GM18868 (cell line): ENCODE data around the gene RBSN.

ENCODE experiments used
- ATAC-seq: cut with Tn5 transposase; IDR thresholded peaks from one replicate; pipeline ENCODE4 v1.9.1; 2021; ENCODE audit warnings: mild to moderate bottlenecking, moderate library complexity; ENCODE audit not compliant: unreplicated experiment

RBSN gene

DNA sequence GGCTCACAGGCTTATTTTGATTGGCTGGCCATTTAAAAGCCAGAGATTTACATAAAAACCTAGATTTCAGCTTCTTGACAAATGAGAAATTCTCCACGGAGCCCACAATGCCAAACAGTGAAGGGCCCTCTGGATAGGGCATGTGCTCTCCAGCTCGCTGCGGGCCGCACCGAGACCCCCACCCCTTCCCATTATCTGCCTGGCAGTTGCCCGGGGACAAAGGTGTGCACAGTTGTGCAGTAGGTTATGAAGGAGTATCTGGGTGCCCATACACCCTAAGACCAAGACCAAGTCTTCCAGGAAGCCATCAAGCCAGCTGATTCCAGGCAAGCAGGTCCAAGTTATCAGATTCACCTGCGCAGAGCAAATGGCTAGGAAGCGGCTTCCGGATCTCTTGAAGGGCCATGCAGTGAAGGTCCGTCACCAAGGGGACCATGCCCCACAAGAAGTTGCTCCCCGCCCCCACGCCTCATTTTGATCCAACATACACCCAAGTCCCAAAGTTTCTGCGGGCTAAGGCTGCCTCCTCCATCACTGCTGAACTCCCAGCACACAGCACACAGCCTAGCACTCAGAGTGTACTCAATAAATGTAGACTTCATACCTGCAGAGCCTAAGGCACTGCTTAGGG is 35.2 kb downstream of the RBSN start:
- ATAC-seq: no peak

DNA sequence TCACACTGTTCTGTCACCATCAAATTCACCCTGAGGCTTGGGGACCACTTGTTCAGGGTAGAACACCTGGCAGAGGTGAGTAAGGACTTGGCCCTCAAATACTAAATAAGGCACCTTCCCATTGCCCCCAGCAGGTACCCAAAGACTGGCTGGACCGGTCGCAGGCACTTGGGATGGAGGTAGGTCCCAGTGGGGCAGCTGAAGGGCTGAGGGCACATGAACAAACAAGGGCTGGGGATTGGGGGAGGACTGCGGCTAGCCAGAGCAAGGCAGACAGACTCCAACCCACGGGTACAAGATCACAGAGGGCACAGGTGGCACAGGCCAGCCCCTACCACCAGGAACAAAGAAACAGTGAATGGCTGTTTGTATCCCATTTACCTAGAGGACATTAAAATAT is 35.7 kb downstream of the RBSN start:
- ATAC-seq: no peak

DNA sequence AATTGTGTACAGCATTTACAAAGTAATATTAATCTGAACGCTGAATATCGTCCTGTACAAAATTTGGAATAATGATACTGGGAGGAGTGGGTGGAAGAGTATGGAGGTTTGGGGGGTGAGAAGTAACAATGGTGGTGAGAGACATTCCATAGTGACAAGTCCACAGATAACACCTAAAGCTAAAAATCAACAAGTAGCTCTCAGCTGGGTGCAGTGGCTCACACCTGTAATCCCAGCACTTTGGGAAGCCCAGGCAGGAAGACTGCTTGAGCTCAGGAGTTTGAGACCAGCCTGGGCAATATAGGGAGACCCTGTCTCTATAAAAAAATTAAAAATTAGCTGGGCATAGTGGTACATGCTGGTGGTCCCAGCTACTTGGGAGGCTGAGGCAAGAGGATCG is 38.9 kb downstream of the RBSN start:
- no peak for ATAC-seq

DNA sequence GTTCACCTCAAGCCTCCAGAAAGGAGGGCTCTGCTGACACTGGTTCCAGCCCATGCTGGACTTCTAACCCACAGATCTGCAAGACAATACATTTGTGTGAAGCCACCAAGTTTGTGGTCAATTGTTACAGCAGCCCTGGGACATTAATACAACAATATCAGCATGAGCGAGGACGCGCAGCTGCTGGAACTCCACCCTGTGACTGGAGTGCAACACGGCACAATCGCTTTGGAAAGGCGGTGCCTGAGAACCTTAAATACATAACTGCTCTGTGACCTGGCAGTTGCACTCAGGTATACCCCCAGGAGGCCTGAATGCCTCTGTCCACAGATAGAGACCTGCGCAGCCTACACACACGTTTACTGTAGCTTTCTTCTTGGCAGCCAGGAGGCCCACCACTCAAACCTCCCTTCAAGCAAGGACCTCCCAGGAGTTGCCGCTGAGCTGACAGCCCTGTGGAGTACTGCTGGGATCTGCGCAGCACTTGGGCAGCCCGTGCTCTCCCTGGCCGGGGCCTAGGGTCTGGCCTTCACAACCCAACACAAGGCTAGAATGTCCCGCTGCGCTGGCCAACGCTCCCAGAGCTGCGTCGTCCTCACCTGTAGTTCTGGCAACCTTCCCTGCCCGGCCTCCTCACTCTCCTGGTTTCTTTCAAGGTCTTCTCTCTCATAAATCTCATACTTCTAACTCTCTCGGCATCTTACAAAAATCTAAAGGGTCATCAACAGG is 42.1 kb downstream of the RBSN start:
- no peak for ATAC-seq

GRCh38 chr3:15055019-15055557 is 43.9 kb downstream of the RBSN start:
- peak; percentile 47 for ATAC-seq

DNA sequence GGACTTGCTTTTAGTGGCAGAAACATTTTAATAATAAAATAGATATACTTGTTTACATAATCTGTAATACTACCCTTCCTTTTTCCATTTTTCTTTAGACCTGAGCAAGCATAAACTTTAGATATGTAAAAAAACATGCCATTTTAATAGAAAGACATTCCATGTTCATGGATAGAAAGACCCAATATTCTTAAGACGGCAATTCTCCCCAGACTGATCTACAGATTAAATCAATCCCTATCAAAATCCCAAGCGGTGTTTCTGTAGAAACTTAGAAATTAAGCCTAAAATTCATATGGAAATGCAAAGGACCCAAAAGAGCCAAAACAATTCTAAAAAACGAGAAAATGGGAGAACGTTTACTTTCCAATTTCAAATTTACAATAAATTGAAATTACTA is 45.4 kb downstream of the RBSN start:
- ATAC-seq: no peak

DNA sequence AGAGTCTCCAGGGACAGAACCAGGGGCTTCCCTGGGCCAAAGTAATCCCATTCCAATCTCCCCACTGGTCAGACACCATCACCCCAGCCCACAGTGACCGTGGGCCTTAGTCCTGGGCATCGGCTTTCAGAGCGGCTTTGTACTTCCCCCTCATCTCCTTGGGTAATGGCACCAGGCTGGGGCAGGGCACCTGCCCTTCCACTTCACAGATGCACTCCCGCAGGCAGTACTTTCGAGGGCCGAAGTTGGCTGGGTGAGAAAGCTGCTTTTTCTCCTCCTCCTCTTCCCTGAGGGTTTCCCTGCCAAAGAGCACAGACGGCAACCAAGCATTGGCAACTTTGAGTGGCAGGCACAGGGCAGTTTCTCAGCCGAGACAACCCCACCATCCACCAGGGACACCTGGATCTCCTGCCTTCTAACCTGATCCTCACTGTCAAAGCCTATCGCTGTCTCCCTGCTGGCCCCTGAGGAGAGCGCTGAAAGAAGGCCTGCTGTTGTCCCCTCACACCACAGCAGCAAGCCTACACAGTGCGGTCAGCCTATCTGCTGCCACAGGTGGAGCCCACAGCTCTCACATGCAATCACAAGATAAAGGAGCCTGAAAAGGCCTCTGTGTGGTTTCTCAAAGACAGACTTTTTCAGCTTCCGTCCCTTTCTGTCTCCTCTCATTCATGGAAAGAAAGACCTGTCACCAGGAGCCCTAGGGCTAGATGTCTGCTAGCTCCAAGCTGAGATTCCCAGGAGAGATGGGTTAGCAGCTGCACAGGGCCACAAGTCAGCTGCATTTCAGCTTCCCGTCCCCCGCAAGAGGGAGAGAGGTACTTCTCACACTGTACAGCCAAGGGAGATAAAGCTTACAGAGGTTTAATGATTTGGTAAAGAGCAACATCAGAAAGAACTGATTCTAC is 46.4 kb downstream of the RBSN start:
- ATAC-seq: no peak

DNA sequence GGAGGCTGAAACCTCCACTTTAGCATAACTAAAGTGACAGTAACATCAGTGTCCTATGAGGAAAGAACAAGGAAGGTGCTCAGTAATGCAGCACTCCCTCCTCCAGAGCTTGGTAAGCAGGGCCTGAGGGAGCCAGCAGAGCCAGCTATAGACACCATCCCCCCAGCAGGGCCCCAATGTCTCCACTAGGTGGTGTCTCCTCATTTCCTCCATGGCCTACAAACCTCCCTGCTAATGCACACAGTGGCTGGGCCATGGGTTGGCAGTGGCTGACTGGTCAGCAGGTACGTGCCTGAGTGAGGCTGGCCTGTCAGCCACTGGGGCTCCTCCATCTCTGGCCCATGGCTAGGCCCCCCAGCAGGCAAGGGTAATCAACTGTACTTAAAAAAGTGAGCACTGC is 47.4 kb downstream of the RBSN start:
- ATAC-seq: peak; percentile 64

DNA sequence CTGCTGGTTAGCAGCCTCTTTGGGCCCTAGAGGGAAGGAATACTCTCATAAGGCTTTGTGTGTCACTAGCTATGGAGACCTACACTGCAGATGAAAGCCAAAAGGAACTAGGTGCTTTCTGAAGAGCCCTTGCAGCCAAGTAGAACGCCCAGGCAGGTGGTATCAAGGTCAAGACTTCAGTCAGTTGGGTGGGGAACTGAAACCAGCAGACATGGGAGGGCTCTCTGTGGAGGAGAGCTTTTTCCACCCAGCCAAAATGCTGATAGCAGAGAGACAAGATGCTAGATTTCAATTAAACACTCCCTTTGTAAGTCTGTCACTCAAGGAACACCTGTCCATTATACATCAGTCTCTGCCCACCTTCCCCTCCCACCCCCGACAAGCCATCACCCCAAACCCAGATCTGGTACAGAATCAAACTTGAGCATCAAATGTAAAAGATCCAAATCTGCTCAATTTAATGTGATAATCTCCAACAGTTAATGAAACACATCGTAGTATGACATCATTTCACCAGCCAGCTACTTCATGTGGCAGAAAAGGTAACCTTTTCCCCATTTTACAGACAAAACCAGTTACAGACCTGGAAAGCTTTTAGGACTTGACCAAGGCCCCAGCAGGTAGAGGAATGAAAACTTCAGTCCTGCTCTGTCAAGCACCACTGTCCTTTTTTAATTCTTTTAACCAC is 48.4 kb downstream of the RBSN start:
- ATAC-seq: peak; percentile 81

DNA sequence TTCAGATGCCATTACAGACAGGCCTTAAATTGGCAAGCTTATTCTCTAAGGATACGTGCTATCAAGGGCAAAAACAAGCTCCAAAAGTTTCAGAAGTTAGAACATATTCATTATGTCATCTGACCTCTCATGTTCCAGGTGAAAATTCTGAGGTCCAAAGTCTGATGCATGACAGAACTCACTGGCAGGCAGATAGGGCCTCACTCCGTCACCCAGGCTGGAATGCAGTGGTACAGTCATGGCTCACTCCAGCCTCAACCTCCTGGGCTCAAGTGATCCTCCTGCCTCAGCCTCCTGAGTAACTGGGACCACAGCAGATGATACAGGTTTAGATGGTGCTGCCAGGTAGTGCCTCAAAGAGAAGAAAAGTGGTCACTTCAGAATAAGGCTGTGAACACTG is 49.4 kb downstream of the RBSN start:
- no peak for ATAC-seq

DNA sequence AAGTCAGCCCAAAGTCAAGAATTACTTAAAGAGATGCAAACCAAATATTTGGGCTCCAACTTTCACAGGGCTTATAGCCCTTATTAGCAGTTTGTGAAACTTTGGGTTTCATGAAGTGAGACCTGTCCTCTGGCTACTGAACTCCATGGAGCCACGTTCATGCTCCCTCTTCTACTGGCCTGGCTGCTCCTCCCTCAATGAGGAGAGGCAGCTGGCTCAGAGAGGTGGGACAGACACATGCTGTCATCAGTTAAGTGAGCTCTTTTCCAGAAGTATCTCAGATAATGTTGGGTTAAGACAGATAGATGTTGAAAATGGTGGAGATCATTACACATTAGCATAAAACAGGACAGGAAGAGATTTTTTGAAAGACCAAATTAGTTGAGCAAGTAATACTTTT is 53.3 kb downstream of the RBSN start:
- no peak for ATAC-seq

DNA sequence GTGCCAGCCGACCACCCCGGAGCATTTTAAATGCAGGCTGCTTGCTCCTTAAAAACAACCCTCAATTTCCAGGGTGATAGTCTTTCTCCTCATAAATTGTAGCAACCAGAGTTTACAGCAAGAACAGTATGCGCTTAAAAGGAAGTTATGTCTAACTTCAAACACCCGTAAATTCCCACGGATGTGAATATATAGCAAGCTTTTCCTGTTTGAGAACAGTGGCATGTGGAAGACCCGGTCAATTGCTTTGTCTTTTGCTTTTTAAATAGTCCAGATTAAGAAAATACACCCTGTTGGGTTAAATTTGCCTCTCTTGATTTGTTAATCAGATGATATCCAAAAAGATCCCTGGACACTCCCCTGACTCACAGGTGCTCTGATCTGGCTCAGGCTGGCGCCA is 54.6 kb downstream of the RBSN start:
- no peak for ATAC-seq

DNA sequence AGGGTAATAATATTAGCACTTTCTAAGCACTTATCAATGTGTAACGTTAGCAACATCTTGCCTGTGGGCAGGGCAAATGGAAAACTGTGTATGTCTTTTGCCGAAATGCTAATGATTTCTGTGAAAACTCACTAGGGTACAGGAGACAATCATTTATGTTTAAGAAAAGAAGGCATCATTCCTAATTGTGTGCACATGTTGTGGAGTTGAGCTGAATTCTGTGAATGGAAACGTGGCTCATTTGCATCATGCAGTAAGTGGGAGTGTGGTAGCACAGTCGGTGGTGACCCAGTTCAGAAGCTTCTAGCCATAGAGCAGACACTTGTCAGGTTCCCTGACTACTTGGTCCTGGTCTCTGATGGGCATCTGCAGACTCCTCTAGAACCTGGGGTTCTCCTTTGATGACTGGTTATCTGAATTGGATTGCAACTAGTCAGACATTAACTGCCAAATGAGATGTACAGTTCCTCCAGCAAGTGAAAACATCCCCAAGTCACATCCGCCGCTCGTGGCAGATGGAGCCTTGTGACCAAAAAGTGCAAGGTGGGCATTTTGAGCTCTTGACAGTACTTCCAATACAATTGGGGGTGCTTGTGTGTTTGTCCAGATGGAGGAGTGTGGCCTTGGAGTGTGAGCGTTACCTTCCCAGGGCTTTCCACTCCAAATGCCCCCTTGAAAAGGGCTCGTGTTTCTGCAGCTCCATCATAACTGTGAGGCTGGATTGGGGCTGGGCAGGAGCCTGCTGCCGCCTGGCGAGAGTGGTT is 55.4 kb downstream of the RBSN start:
- ATAC-seq: no peak

GRCh38 chr3:15042936-15043335 is 56.0 kb downstream of the RBSN start:
- ATAC-seq: no peak

DNA sequence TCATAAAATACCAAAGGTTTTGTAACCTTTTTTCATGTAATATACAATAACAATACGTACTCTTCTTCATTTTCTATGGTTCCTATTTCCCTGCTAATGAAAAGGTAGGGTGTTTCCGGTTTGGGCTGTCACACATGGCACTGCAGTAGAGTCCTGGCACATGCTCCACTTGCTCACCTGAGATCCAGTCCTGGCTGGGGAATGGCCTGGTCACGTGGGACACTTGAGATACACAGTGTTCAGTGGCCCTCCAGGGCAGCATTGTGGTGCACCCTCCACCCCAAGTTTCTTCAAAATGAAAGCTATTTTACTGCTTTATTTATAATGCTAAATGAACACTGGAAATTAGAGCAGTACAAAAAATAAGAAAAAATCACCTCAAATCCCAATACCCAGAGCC is 57.0 kb downstream of the RBSN start:
- ATAC-seq: no peak

GRCh38 chr3:15040844-15041243 is 58.1 kb downstream of the RBSN start:
- ATAC-seq: no peak

DNA sequence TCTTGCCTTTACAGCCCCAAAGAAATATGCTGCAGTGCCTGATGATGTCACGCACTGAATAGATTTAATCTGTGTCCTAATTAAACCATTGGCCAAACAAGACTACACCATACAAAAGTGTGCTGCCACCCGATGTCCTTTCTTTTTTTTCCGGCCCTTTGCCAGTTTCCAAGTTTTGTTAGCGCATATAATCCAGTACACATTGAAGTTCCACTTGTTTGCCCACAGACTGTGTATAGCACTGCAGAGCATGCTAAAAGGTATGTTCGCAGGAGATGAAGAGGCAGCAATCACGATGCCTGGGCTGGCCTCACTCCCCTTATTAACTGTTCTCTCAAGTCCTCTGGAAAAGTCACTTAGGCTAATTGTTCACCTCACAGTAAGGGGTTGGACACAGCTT is 60.6 kb downstream of the RBSN start:
- no peak for ATAC-seq

DNA sequence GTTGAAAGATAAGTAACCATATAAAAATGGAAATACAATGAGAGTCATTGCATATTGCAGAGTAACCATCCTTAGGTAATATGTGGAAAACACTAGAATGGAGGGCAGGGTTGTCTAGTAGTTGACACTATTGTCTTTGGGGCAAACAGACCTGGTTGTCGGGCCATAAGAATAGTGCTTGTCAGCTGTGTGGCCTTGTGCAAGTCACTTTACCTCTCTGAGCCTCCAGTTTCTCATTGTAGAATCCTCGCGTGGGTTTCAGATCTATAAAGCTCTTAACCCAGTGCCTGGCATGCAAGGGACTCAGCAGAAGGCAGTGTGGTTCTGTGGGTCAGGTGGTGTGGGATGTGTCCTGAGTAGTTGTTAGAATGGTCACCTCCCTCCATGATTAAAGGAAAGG is 65.8 kb downstream of the RBSN start:
- ATAC-seq: no peak

- no peak for ATAC-seq
Observed at GRCh38 chr3:15032650-15033049, 66.3 kb downstream of the RBSN start.

- ATAC-seq: no peak
Observed at GRCh38 chr3:15029625-15030024, 69.3 kb downstream of the RBSN start.
